Lower leg skin (tissue), 3 donors: Measurements from ENCODE around the gene GNL3L.

Experiments
- POLR2A ChIP-seq, 2 donors: fragments of 450-650 bp; IDR thresholded peaks; one replicate each; pipeline ENCODE4 v1.6.1; 2016 to 2017; ENCODE audit warnings: antibody characterized with exemption in 2 of 2, mild to moderate bottlenecking in 1 of 2, moderate library complexity in 1 of 2
- TF ChIP-seq, protein P1 (sequence below), 3 donors: fragments of 450-650 bp; IDR thresholded peaks; one replicate each; pipeline ENCODE4 v1.5.1; 2016; ENCODE audit warnings: antibody characterized with exemption in 3 of 3, mild to moderate bottlenecking in 3 of 3, moderate library complexity in 2 of 3

DNA sequence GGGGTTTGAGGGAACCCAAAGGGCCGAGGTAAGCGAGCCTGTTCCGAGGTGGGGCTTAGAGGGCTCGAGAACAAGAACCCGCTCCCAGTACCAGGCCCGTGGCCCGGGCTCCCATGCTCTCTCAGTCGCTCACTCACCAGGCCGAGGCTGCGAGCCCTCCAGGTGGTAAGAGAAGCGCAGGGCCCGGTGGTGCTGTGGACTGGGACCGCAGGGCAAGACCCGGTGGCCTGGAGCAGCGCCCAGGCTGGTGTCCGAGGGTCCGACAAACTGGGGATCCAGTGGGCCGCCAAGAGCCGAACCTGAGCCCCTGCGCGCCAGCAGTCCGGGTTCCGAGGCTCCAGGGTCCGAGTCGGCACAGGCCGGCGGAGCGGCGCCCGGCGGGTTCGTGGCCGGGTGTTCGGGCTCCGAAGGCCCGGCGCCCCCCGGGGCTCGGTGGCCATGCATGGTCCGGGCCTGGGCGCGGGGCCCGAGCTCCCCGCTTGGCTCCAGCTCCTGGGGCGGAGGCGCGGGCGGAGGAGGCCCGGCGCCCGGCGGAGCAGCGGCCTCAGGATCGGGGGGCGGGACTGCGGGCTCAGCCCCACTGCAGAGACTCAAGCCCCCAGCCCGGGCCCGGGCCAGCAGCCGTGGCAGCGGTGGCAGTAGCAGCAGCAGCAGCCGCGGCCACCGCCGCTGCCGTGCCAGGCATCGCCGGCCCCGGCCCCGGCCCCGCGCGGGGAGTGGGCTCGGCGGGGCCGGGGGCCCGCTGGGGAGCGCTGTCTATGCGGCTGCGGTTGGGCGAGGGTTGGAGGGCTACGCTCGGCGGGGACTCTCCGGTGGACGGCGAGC is 34.8 kb upstream of the GNL3L start:
- no peak for TF ChIP-seq POLR2A (IDR thresholded peaks at IDR 0.05)
- TF ChIP-seq, protein P1, sequence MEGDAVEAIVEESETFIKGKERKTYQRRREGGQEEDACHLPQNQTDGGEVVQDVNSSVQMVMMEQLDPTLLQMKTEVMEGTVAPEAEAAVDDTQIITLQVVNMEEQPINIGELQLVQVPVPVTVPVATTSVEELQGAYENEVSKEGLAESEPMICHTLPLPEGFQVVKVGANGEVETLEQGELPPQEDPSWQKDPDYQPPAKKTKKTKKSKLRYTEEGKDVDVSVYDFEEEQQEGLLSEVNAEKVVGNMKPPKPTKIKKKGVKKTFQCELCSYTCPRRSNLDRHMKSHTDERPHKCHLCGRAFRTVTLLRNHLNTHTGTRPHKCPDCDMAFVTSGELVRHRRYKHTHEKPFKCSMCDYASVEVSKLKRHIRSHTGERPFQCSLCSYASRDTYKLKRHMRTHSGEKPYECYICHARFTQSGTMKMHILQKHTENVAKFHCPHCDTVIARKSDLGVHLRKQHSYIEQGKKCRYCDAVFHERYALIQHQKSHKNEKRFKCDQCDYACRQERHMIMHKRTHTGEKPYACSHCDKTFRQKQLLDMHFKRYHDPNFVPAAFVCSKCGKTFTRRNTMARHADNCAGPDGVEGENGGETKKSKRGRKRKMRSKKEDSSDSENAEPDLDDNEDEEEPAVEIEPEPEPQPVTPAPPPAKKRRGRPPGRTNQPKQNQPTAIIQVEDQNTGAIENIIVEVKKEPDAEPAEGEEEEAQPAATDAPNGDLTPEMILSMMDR (IDR thresholded peaks at IDR 0.05) = no peak
